Endothelial cell of umbilical vein (primary cell): ENCODE data around the gene DSG2. TPM values are rescaled to one million over a fixed set of nuclear protein-coding genes. Genes with fewer than 3 reads are reported as not detected.

Source experiments
- BruUV-seq: library from RNA; stranded (reverse); fragments of 400-500 nt; replicated peaks from 2 replicates; lab custom pipeline; 2021; lab: Mats Ljungman, UMichigan
- CTCF ChIA-PET: fragments of 300-600, 350-600 bp; sonication (Branson Sonifier 250); formaldehyde crosslinking; loops from one replicate; lab custom pipeline; 2021; ENCODE audit warnings: antibody characterized with exemption, inconsistent platforms; lab: Charles Lee
- POLR2A ChIA-PET: fragments of 300-600, 350-600 bp; sonication (Branson Sonifier 250); formaldehyde crosslinking; loops from one replicate; lab custom pipeline; 2021; ENCODE audit warnings: antibody characterized with exemption, inconsistent platforms; lab: Charles Lee
- DNase-seq: peaks from one replicate; pipeline ENCODE4 v3.0.0-alpha.2; 2011; ENCODE audit warnings: low read depth, low spot score
- FAIRE-seq: peaks from 2 replicates; lab custom pipeline; 2011; peaks lifted over from hg19 to GRCh38; lab: Jason Lieb, UNC
- H2AFZ ChIP-seq: 2 replicates; pipeline ENCODE4 v1.6.0; 2012; ENCODE audit warnings: low read depth, low read length, control low read depth, inconsistent platforms
- H3K27ac ChIP-seq: 2 replicates; pipeline ENCODE4 v1.5.1; 2011; ENCODE audit warnings: low read depth, mild to moderate bottlenecking, control low read depth, low read length, moderate library complexity; ENCODE audit not compliant: insufficient read depth
- H3K27me3 ChIP-seq, 2 experiments: 2 replicates each; pipeline versions ENCODE4 v1.6.0 to v1.6.1; 2011; ENCODE audit warnings: low read length in 2 of 2, mixed read lengths in 1 of 2; ENCODE audit not compliant: control insufficient read depth in 2 of 2, insufficient read depth in 2 of 2
- H3K36me3 ChIP-seq, 2 experiments: 2 replicates in 1 of 2; 3 replicates in 1 of 2; pipeline ENCODE4 v1.5.1; 2011; ENCODE audit warnings: low read length in 2 of 2, mild to moderate bottlenecking in 1 of 2, moderate library complexity in 1 of 2; ENCODE audit not compliant: control insufficient read depth in 2 of 2, insufficient read depth in 2 of 2; ENCODE audit errors: extremely low read depth in 1 of 2
- H3K4me1 ChIP-seq: 3 replicates; pipeline ENCODE4 v1.5.1; 2011; ENCODE audit warnings: mild to moderate bottlenecking, low read length; ENCODE audit not compliant: control insufficient read depth, insufficient read depth; ENCODE audit errors: extremely low read depth
- H3K4me2 ChIP-seq: 2 replicates; pipeline ENCODE4 v1.6.1; 2011; ENCODE audit warnings: low read length, control low read depth, mixed read lengths; ENCODE audit not compliant: insufficient read depth
- H3K4me3 ChIP-seq, 3 experiments: fragments of 200-600 bp in 1 of 3; sonication (generic), shearing (Covaris generic) in 1 of 3; replicated peaks in 1 of 3; 2 replicates each; pipeline ENCODE4 v1.5.1; 2011 to 2016; ENCODE audit warnings: control low read depth in 3 of 3, low read length in 3 of 3, mild to moderate bottlenecking in 2 of 3, inconsistent platforms in 1 of 3, low read depth in 1 of 3, moderate library complexity in 1 of 3; ENCODE audit not compliant: insufficient read depth in 1 of 3
- H3K79me2 ChIP-seq: 2 replicates; pipeline ENCODE4 v1.6.0; 2012; ENCODE audit warnings: low read length, inconsistent platforms; ENCODE audit not compliant: control insufficient read depth, insufficient read depth
- H3K9ac ChIP-seq: replicated peaks from 2 replicates; pipeline ENCODE3; 2011; ENCODE audit warnings: low read length, control low read depth; ENCODE audit not compliant: insufficient read depth; ENCODE audit errors: extremely low read depth
- H3K9me1 ChIP-seq: replicated peaks from 3 replicates; pipeline ENCODE4 v1.6.0; 2011; ENCODE audit warnings: mild to moderate bottlenecking, low read length; ENCODE audit not compliant: control insufficient read depth, insufficient read depth; ENCODE audit errors: extremely low read depth
- H3K9me3 ChIP-seq: replicated peaks from 2 replicates; pipeline ENCODE4 v1.5.1; 2012; ENCODE audit warnings: low read length, inconsistent platforms; ENCODE audit not compliant: control insufficient read depth, insufficient read depth
- H4K20me1 ChIP-seq: replicated peaks from 2 replicates; pipeline ENCODE3; 2011; ENCODE audit warnings: mild to moderate bottlenecking, low read length; ENCODE audit not compliant: control insufficient read depth, insufficient read depth; ENCODE audit errors: extremely low read depth
- CTCF ChIP-seq, 2 donors: IDR thresholded peaks; 1 replicate in 1 of 2; 2 replicates in 1 of 2; pipeline ENCODE4 v1.5.1; 2011; ENCODE audit warnings: low read length in 2 of 2, mild to moderate bottlenecking in 2 of 2, moderate library complexity in 2 of 2, control low read depth in 1 of 2, inconsistent platforms in 1 of 2, low read depth in 1 of 2; ENCODE audit not compliant: insufficient read depth in 1 of 2; ENCODE audit errors: extremely low read depth in 1 of 2
- EZH2 ChIP-seq: IDR thresholded peaks from 2 replicates; pipeline ENCODE4 v1.6.1; 2012; ENCODE audit warnings: borderline replicate concordance, low read depth, mild to moderate bottlenecking, moderate library complexity, low read length, inconsistent platforms; ENCODE audit not compliant: severe bottlenecking
- FOS ChIP-seq: IDR thresholded peaks from 2 replicates; pipeline ENCODE4 v1.6.1; 2011; ENCODE audit warnings: mild to moderate bottlenecking, low read length, moderate library complexity, borderline replicate concordance; ENCODE audit not compliant: insufficient read depth
- GATA2 ChIP-seq: IDR thresholded peaks from 2 replicates; pipeline ENCODE4 v1.7.0; 2011; ENCODE audit warnings: low read depth, mild to moderate bottlenecking, moderate library complexity, mixed read lengths, low read length; ENCODE audit not compliant: insufficient read length, insufficient read depth
- JUN ChIP-seq: IDR thresholded peaks from 2 replicates; pipeline ENCODE4 v1.6.1; 2011; ENCODE audit warnings: borderline replicate concordance, low read depth; ENCODE audit not compliant: insufficient read length, insufficient read depth
- MAX ChIP-seq: IDR thresholded peaks from 2 replicates; pipeline ENCODE4 v1.6.1; 2011; ENCODE audit not compliant: insufficient read depth, insufficient read length
- MYC ChIP-seq: IDR thresholded peaks from one replicate; pipeline ENCODE4 v1.6.1; 2011; ENCODE audit warnings: mild to moderate bottlenecking, low read depth, low read length
- POLR2A ChIP-seq: IDR thresholded peaks from 2 replicates; pipeline ENCODE4 v1.6.1; 2012; ENCODE audit warnings: low read depth, mild to moderate bottlenecking, control low read depth, low read length
- POLR2AphosphoS5 ChIP-seq: IDR thresholded peaks from 2 replicates; pipeline ENCODE4 v1.6.1; 2012; ENCODE audit warnings: low read depth, mild to moderate bottlenecking, control low read depth, low read length, moderate library complexity; ENCODE audit not compliant: insufficient read depth
- dilution Hi-C: fragments of 300-500 bp; cut with MboI; formaldehyde crosslinking; loops from one replicate; pipeline ENCODE4 v1.15.0; 2019; ENCODE audit warnings: low sequenced_read_pairs; ENCODE audit not compliant: extremely low pct_ligation_motif_present
- intact Hi-C: fragments of 100-400 bp; cut with micrococcal nuclease; formaldehyde crosslinking; loops from one replicate; pipeline ENCODE4 v1.10.0; 2022
- polyA plus RNA-seq, 4 experiments: library from polyadenylated mRNA; depleted of rRNA in 3 of 4; stranded (reverse) in 3 of 4; unstranded in 1 of 4; fragments of >200 nt; gene quantifications; 2 replicates each; pipeline versions ENCODE4 v1.2.1 to v1.2.3, GENCODE V29; 2011 to 2012; ENCODE audit warnings: missing spikeins in 1 of 4
- total RNA-seq: library from RNA; stranded (reverse); gene quantifications from 2 replicates; pipeline ENCODE4 v1.2.3, GENCODE V29; 2021

Gene DSG2
- total and polyA plus RNA-seq, 2 donors (not counting 3 experiments of a cell fraction or from before 2014, with no cell fraction given): 0.04 TPM

- no peaks in the 10 kb centered on the region for H3K36me3 ChIP-seq
- peaks cover 0 to 3% of the 10 kb centered on the region in 2 experiments for H3K27me3 ChIP-seq
- no peak overlapping the region for H3K4me3 ChIP-seq
- H3K9me1 ChIP-seq: no peaks in the 10 kb centered on the region
- no peaks in the 10 kb centered on the region for H3K79me2 ChIP-seq
- ChIA-PET CTCF (interaction anchor here (0.6 kb wide), 1 partner anchor 986 kb away, joined by 3 read pairs; no protein-coding TSS in a partner anchor), POLR2A (no interaction called here)
- FAIRE-seq (no peak), DNase-seq (no peak)
- H3K9ac ChIP-seq: no peak overlapping the region
- no peak for TF ChIP-seq MYC
- dilution Hi-C loops: no loop called here
- intact Hi-C loops: no loop called here
- no peaks in the 10 kb centered on the region for H3K4me1 ChIP-seq
- no peak overlapping the region for H2AFZ ChIP-seq
- H3K27ac ChIP-seq: no peak overlapping the region
- no peaks in the 10 kb centered on the region for H4K20me1 ChIP-seq
- no TSS peak for BruUV-seq
- no peaks in the 10 kb centered on the region for H3K9me3 ChIP-seq
- no peak overlapping the region for H3K4me2 ChIP-seq
Observed at GRCh38 chr18:31538837-31539236, 40.9 kb downstream of the DSG2 start.

GRCh38 chr18:31546476-31546875 lies 48.5 kb downstream of the DSG2 start:
- TF ChIP-seq EZH2: no peak
- TF ChIP-seq GATA2: no peak
- TF ChIP-seq MAX: no peak
- TF ChIP-seq POLR2A: no peak
- no peak for TF ChIP-seq CTCF (IDR thresholded peaks at IDR 0.05; ENCODE audit: extremely low read depth in 1 of 2, insufficient read depth in 1 of 2, low read depth in 1 of 2, low read length in 2 of 2)
- TF ChIP-seq JUN: no peak
- no peak for TF ChIP-seq MYC
- no peak for TF ChIP-seq FOS
- TF ChIP-seq POLR2AphosphoS5: no peak
- intact Hi-C loops (no loop called here), dilution Hi-C loops (no loop called here)
- Histone ChIP-seq H3K4me3 (no peak overlapping the region), H3K9me1 (no peaks in the 10 kb centered on the region), H3K9me3 (no peaks in the 10 kb centered on the region), H3K4me1 (no peaks in the 10 kb centered on the region), H3K36me3 (no peaks in the 10 kb centered on the region), H4K20me1 (no peaks in the 10 kb centered on the region), H3K27me3 (peaks cover 0 to 5% of the 10 kb centered on the region in 2 experiments), H3K79me2 (no peaks in the 10 kb centered on the region), H3K4me2 (no peak overlapping the region), H3K27ac (no peak overlapping the region), H3K9ac (no peak overlapping the region), H2AFZ (no peak overlapping the region)
- DNase-seq: no peak
- ChIA-PET CTCF (interaction anchor here (0.8 to 2.0 kb wide), 2 partner anchors 14 to 159 kb away, joined by 3 to 4 read pairs; no protein-coding TSS in a partner anchor), POLR2A (no interaction called here)
- no TSS peak for BruUV-seq
- FAIRE-seq: no peak
